ENCODE results near the gene SMAD2. TPM values are rescaled to one million over a fixed set of nuclear protein-coding genes. Genes with fewer than 3 reads are reported as not detected.

Gene SMAD2
- total RNA-seq, 1 donor from 2014 or later, result 383 TPM

- intact Hi-C loops (cut with micrococcal nuclease), result no loop called here
- H3K36me3 Mint-ChIP-seq (ENCODE audit: low read depth), result peaks cover 1% of the 10 kb centered on the region
- H3K27ac Mint-ChIP-seq, result peak overlapping the region; percentile 30
- peaks cover 8% of the 10 kb centered on the region for H3K4me1 Mint-ChIP-seq (ENCODE audit: low read depth)
- H3K9me3 Mint-ChIP-seq, result no peaks in the 10 kb centered on the region
- H3K27me3 Mint-ChIP-seq (ENCODE audit: insufficient read depth), result peaks cover 22% of the 10 kb centered on the region
- peak overlapping the region; percentile 27 for H3K4me3 Mint-ChIP-seq
- DNase-seq (ENCODE audit: low spot score), result peak; percentile 21
These were observed 23.0 kb upstream of the SMAD2 start for GRCh38 chr18:47953471-47953931.

GRCh38 chr18:47950511-47950910 lies 20.1 kb upstream of the SMAD2 start:
- H3K36me3 Mint-ChIP-seq (ENCODE audit: low read depth), result peaks cover 1% of the 10 kb centered on the region
- intact Hi-C loops (cut with micrococcal nuclease), result no loop called here
- DNase-seq (ENCODE audit: low spot score), result no peak
- H3K9me3 Mint-ChIP-seq, result no peaks in the 10 kb centered on the region
- H3K27me3 Mint-ChIP-seq (ENCODE audit: insufficient read depth), result peaks cover 22% of the 10 kb centered on the region
- no peak overlapping the region for H3K4me3 Mint-ChIP-seq
- H3K27ac Mint-ChIP-seq, result no peak overlapping the region
- peaks cover 11% of the 10 kb centered on the region for H3K4me1 Mint-ChIP-seq (ENCODE audit: low read depth)

GRCh38 chr18:47949202-47949601 lies 18.7 kb upstream of the SMAD2 start:
- H3K9me3 Mint-ChIP-seq, result no peaks in the 10 kb centered on the region

GRCh38 chr18:47946889-47947288 lies 16.4 kb upstream of the SMAD2 start:
- Mint-ChIP-seq H3K9me3 (peaks cover 4% of the 10 kb centered on the region), H3K27ac (no peak overlapping the region), H3K36me3 (ENCODE audit: low read depth) (peaks cover 3% of the 10 kb centered on the region), H3K4me1 (ENCODE audit: low read depth) (peaks cover 6% of the 10 kb centered on the region), H3K4me3 (no peak overlapping the region), H3K27me3 (ENCODE audit: insufficient read depth) (peaks cover 23% of the 10 kb centered on the region)
- no peak for DNase-seq (ENCODE audit: low spot score)
- intact Hi-C loops (cut with micrococcal nuclease), result no loop called here

More at GRCh38 chr18:47949202-47949601, 18.7 kb upstream of the SMAD2 start:
- Mint-ChIP-seq H3K27me3 (ENCODE audit: insufficient read depth) (peaks cover 22% of the 10 kb centered on the region), H3K27ac (no peak overlapping the region), H3K4me3 (no peak overlapping the region), H3K4me1 (ENCODE audit: low read depth) (peaks cover 15% of the 10 kb centered on the region), H3K36me3 (ENCODE audit: low read depth) (peaks cover 1% of the 10 kb centered on the region)
- intact Hi-C loops (cut with micrococcal nuclease), result no loop called here
- DNase-seq (ENCODE audit: low spot score), result no peak

- peaks cover 4% of the 10 kb centered on the region for H3K9me3 Mint-ChIP-seq
- peaks cover 15% of the 10 kb centered on the region for H3K27me3 Mint-ChIP-seq (ENCODE audit: insufficient read depth)
- no peak overlapping the region for H3K27ac Mint-ChIP-seq
- peaks cover 6% of the 10 kb centered on the region for H3K4me1 Mint-ChIP-seq (ENCODE audit: low read depth)
- H3K4me3 Mint-ChIP-seq, result no peak overlapping the region
- peaks cover 3% of the 10 kb centered on the region for H3K36me3 Mint-ChIP-seq (ENCODE audit: low read depth)
- DNase-seq (ENCODE audit: low spot score), result no peak
- intact Hi-C loops (cut with micrococcal nuclease), result loop anchor here (1.0 kb wide), 1 partner anchor 8 kb away; no protein-coding TSS in a partner anchor
These were observed 14.8 kb upstream of the SMAD2 start for GRCh38 chr18:47944972-47945852.

GRCh38 chr18:47936952-47937351 lies 6.5 kb upstream of the SMAD2 start:
- no peaks in the 10 kb centered on the region for H3K9me3 Mint-ChIP-seq
- peaks cover 8% of the 10 kb centered on the region for H3K27me3 Mint-ChIP-seq (ENCODE audit: insufficient read depth)
- H3K36me3 Mint-ChIP-seq (ENCODE audit: low read depth), result no peaks in the 10 kb centered on the region
- H3K4me3 Mint-ChIP-seq, result no peak overlapping the region
- intact Hi-C loops (cut with micrococcal nuclease), result loop anchor here (1.0 to 10.0 kb wide), 2 partner anchors 8 to 1548 kb away; partner anchors contain the start of gene C18orf32
- H3K4me1 Mint-ChIP-seq (ENCODE audit: low read depth), result peaks cover 5% of the 10 kb centered on the region
- H3K27ac Mint-ChIP-seq, result no peak overlapping the region
- DNase-seq (ENCODE audit: low spot score), result no peak

- H3K4me3 Mint-ChIP-seq, result no peak overlapping the region
- no peaks in the 10 kb centered on the region for H3K9me3 Mint-ChIP-seq
- peaks cover 10% of the 10 kb centered on the region for H3K4me1 Mint-ChIP-seq (ENCODE audit: low read depth)
- no peaks in the 10 kb centered on the region for H3K36me3 Mint-ChIP-seq (ENCODE audit: low read depth)
- H3K27me3 Mint-ChIP-seq (ENCODE audit: insufficient read depth), result peaks cover 8% of the 10 kb centered on the region
- no peak for DNase-seq (ENCODE audit: low spot score)
- intact Hi-C loops (cut with micrococcal nuclease), result loop anchor here (10.0 kb wide), 1 partner anchor 1549 kb away; the partner anchor contains the start of gene C18orf32
- H3K27ac Mint-ChIP-seq, result no peak overlapping the region
These were observed 5.0 kb upstream of the SMAD2 start for GRCh38 chr18:47935321-47936055.

- Mint-ChIP-seq H3K4me1 (ENCODE audit: low read depth) (peaks cover 26% of the 10 kb centered on the region), H3K27ac (no peak overlapping the region), H3K36me3 (ENCODE audit: low read depth) (peaks cover 16% of the 10 kb centered on the region), H3K27me3 (ENCODE audit: insufficient read depth) (peaks cover 8% of the 10 kb centered on the region), H3K9me3 (no peaks in the 10 kb centered on the region), H3K4me3 (no peak overlapping the region)
- intact Hi-C loops (cut with micrococcal nuclease), result loop anchor here (5.0 to 10.0 kb wide), 4 partner anchors 65 to 1552 kb away; partner anchors contain the start of genes C18orf32 and CTIF
- no peak for DNase-seq (ENCODE audit: low spot score)
These were observed 2.1 kb upstream of the SMAD2 start for GRCh38 chr18:47932603-47933002.

- H3K4me3 Mint-ChIP-seq, result peak overlapping the region; percentile 82
- no peak for DNase-seq (ENCODE audit: low spot score)
- H3K27ac Mint-ChIP-seq, result peak overlapping the region; percentile 89
- H3K36me3 Mint-ChIP-seq (ENCODE audit: low read depth), result peaks cover 18% of the 10 kb centered on the region
- H3K9me3 Mint-ChIP-seq, result no peaks in the 10 kb centered on the region
- intact Hi-C loops (cut with micrococcal nuclease), result loop anchor here (5.0 to 10.0 kb wide), 4 partner anchors 65 to 1553 kb away; partner anchors contain the start of genes C18orf32 and CTIF
- H3K27me3 Mint-ChIP-seq (ENCODE audit: insufficient read depth), result peaks cover 8% of the 10 kb centered on the region
- H3K4me1 Mint-ChIP-seq (ENCODE audit: low read depth), result peaks cover 29% of the 10 kb centered on the region
These were observed 1.7 kb upstream of the SMAD2 start for GRCh38 chr18:47932190-47932589.

- intact Hi-C loops (cut with micrococcal nuclease), result loop anchor here (1.0 to 10.0 kb wide), 5 partner anchors 66 to 1553 kb away; partner anchors contain the start of genes C18orf32 and CTIF
- H3K36me3 Mint-ChIP-seq (ENCODE audit: low read depth), result peaks cover 20% of the 10 kb centered on the region
- no peaks in the 10 kb centered on the region for H3K9me3 Mint-ChIP-seq
- peaks cover 8% of the 10 kb centered on the region for H3K27me3 Mint-ChIP-seq (ENCODE audit: insufficient read depth)
- H3K27ac Mint-ChIP-seq, result peak overlapping the region; percentile 89
- H3K4me3 Mint-ChIP-seq, result peak overlapping the region; percentile 82
- peaks cover 34% of the 10 kb centered on the region for H3K4me1 Mint-ChIP-seq (ENCODE audit: low read depth)
- no peak for DNase-seq (ENCODE audit: low spot score)
These were observed 1.3 kb upstream of the SMAD2 start for GRCh38 chr18:47931718-47932103.

GRCh38 chr18:47930931-47931717 lies 665 bp upstream of the SMAD2 start:
- peak overlapping the region; percentile 89 for H3K27ac Mint-ChIP-seq

GRCh38 chr18:47929681-47930198 lies 719 bp downstream of the SMAD2 start:
- peaks cover 53% of the 10 kb centered on the region for H3K4me1 Mint-ChIP-seq (ENCODE audit: low read depth)

More at GRCh38 chr18:47930931-47931717, 665 bp upstream of the SMAD2 start:
- intact Hi-C loops (cut with micrococcal nuclease), result loop anchor here (1.0 to 10.0 kb wide), 6 partner anchors 66 to 1554 kb away; partner anchors contain the start of genes C18orf32 and CTIF
- no peaks in the 10 kb centered on the region for H3K9me3 Mint-ChIP-seq
- H3K4me3 Mint-ChIP-seq, result peak overlapping the region; percentile 82
- peaks cover 7% of the 10 kb centered on the region for H3K27me3 Mint-ChIP-seq (ENCODE audit: insufficient read depth)
- H3K36me3 Mint-ChIP-seq (ENCODE audit: low read depth), result peaks cover 25% of the 10 kb centered on the region
- H3K4me1 Mint-ChIP-seq (ENCODE audit: low read depth), result peaks cover 39% of the 10 kb centered on the region
- peak; percentile 94 for DNase-seq (ENCODE audit: low spot score)

More at GRCh38 chr18:47929681-47930198, 719 bp downstream of the SMAD2 start:
- Mint-ChIP-seq H3K36me3 (ENCODE audit: low read depth) (peaks cover 30% of the 10 kb centered on the region), H3K4me3 (peak overlapping the region; percentile 94), H3K9me3 (no peaks in the 10 kb centered on the region), H3K27ac (peak overlapping the region; percentile 90), H3K27me3 (ENCODE audit: insufficient read depth) (peaks cover 3% of the 10 kb centered on the region)
- no peak for DNase-seq (ENCODE audit: low spot score)
- intact Hi-C loops (cut with micrococcal nuclease), result loop anchor here (1.0 to 10.0 kb wide), 8 partner anchors 59 to 1555 kb away; partner anchors contain the start of genes C18orf32, CTIF and IER3IP1

Data from activated T-helper 1 cell treated with anti-CD3 and anti-CD28 coated beads, Interleukin-12 subunit alpha, Interleukin-12 subunit beta, Interleukin-2, Interleukin-4 antibody, amounts not matched to agents 30 ng/mL and 10 ng/mL and 1 ng/mL, durations not matched to agents 14 hours and 24 hours and 36 hours (primary cell).